HG02678 (cell line): Measurements from ENCODE around the gene ZNF853.
"Not testable (repeated sequence)": the region's sequence is repeated elsewhere in the genome, so short reads cannot be mapped to it uniquely, and the experiment has no call there.

Source experiments
- ATAC-seq: cut with Tn5 transposase; IDR thresholded peaks from one replicate; pipeline ENCODE4 v1.9.1; 2021; ENCODE audit warnings: mild to moderate bottlenecking, moderate library complexity; ENCODE audit not compliant: unreplicated experiment

The ZNF853 gene

DNA sequence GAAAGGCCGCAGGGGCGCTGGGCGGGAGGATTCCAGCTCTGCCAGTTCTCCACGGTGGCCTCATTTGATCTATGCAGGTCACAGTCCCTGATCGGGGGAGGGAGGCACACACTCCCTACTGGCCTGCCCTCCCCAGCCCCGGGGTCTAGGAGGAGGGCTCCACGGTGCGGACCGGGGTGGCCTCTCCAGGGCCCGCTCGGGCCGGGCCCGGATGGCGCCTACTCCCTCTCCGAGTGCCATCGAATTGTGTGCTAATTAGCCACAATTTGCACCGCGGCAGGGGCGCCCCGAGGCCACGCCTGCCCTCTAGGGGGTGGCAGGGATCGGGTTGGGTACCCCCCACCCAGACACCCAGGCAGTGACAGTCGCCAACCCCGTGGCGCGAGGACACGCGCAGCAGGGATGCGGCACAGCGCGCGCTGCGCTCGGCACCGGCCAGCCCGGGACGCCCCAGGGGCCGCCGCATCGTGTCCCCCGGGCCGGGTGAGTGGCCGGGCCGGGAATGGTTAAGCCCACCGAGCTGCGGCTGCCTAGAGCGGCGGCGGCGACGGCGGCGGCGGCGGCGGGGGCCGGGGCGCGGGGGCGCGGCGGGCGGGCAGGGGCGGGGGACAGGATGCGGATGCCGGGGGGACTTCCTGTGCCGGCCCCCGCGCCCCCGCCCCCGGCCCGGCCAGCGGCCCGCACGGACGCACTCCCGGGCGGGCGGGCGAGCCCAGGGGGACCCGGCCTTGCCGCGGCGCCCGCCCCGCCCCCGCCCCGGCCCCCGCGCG is at the start of gene ZNF853:
Gene ZNF853, plus strand, starts transcription at position 658 of the 770 bp plus-strand sequence. CDS start 565 bp downstream, outside the sequence.
- ATAC-seq: no peak

DNA sequence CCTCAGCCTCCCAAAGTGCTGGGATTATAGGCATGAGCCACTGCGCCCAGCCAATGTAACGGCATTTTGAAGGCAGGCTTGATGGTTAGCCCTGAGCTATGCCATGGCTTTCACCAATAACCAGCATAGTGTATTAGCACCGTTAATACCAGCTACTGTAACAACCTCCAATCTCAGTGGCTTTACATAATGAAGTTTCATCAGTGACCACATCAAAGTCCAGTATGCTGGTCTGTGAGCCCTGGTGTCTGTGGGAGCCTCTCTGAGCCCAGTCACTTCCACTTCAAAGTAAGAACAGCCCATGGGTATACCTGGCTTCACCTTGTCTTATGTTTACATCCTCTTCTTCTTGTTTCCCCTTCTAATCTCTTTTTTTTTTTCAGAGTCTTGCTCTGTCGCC is 49.8 kb upstream of the ZNF853 start:
- no peak for ATAC-seq

DNA sequence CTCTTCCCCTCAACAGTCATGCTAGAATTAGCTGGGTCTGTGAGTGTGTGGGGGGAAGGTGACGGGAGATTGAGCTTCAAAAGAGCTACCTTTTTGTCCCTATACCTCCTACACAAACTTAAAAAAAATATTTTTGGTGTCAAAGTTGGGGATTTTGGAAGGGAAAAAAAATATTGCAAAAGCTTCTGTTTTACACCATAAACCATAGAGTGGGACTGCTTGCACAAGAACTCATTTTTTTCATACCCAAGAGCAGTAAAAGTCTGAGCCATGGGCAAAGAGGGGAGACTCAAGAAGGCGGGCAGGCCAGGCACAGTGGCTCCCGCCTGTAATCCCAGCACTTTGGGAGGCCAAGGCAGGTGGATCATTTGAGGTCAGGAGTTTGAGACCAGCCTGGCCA is 47.5 kb upstream of the ZNF853 start:
- no peak for ATAC-seq

DNA sequence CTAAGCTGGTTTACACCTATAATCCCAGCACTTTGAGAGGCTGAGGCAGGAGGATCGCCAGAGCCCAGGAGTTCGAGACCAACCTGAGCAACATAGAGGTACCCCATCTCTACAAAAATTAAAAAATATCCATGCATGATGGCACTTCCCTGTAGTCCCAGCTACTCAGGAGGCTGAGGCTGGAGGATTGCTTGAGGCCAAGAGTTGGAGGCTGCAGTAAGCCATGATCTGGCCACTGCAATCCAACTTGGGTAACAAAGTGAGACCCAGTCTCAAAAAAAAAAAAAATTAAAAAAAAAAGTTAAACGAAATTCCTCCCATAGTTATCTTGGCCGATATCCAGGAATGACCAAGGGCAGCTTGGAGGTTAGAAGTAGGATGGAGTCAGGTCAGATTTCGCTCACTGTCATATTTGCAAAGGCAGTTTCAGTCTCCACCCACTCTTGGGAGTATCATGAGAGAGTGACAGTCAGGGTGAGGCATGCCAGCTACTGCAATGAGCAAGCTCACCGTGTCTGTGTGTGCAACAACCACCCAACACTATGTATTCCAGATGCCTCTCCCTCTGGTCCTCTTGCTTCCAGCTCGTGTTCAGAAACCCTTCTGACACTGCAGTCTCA is 44.1 kb upstream of the ZNF853 start:
- ATAC-seq: no peak

DNA sequence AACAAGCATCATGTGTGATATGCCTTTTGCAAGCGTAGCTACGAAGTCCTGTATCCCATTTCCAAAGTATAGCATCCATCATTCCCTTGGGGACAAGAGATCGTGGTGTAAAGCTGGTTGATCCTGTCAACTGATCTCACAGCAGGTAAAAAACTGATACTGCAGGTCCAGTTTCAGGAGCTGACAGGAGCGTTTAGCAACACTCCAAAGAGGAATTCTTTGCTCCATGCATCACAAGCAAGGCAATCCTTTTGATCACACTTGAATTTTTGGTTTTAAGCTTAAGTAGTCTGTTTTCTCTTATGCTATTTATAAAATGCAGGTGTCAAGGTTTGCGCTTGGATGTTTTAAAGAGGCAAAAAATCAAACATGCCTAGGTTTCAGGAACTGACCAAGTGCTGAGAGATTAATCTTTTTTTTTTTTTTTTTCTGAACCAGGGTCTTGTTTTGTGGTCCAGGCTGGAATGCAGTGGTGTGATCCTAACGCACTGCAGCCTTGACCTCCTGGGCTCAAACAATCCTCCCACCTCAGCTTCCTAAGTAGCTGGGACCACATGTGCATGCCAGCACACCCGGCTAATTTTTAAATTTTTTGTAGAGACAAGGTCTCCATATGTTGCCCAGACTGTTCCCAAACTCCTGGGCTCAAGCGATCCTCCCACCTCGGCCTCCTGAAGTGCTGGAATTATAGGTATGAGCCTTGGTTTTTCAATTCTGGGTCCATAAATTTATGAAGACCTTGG is 40.0 kb upstream of the ZNF853 start:
- ATAC-seq: no peak

DNA sequence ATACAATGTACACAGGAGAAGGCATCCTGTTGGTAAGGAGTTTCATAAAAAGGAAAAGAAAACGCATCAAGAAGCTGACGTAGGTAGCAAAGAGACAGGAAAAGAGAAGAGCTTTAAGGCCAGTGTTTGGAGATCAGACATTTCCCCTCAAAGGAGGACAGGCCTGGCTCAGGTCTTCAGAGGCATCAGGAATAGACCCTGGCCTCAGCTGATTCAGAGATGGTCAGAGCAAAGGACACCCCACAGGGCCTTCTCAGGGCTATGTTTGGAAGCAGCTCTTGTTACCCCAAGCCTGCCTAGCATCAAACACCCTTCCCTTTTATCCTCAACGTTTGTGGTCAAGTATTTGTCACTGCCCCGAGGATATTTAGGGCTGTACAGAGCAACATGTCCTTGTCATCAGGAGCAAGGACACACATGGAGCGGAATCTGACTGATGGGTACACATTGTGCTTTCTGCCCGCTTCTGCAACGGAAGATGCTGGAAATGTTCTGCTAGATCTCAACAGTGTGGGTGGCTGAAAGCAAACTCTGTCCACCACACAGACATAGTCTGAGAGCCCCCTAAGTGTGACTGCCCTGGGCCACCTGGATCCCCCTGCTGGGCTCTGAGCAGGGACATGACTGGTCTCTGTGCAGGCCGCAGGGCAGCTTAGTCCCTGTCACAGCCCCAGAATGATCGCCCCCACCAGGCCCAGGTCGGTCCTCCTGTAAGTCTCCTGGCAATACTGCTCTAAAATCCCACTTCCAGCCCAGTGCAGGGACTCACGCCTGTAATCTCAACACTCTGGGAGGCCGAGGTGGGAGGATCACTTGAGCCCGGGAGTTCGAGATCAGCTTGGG is 39.2 kb upstream of the ZNF853 start:
- no peak for ATAC-seq

DNA sequence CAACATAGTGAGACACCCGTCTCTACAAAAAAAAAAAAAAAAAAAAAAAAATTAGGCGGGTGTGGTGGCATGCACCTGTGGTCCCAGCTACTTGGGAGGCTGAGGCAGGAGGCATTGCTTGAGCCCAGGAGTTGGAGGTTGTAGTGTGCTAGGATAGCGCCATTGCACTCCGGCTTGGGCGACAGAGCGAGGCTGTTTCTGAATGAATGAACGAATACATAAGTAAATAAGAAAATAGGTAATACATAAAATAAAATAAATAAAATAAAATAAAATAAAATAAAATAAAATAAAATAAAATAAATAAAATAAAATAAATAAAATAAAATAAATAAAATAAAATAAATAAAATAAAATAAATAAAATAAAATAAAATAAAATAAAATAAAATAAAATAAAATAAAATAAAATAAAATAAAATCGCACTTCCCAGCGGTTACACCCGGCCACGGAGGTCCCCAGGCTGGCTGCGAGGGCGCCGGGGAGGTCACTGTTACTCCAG is 38.5 kb upstream of the ZNF853 start:
- not testable (repeated sequence) for ATAC-seq

DNA sequence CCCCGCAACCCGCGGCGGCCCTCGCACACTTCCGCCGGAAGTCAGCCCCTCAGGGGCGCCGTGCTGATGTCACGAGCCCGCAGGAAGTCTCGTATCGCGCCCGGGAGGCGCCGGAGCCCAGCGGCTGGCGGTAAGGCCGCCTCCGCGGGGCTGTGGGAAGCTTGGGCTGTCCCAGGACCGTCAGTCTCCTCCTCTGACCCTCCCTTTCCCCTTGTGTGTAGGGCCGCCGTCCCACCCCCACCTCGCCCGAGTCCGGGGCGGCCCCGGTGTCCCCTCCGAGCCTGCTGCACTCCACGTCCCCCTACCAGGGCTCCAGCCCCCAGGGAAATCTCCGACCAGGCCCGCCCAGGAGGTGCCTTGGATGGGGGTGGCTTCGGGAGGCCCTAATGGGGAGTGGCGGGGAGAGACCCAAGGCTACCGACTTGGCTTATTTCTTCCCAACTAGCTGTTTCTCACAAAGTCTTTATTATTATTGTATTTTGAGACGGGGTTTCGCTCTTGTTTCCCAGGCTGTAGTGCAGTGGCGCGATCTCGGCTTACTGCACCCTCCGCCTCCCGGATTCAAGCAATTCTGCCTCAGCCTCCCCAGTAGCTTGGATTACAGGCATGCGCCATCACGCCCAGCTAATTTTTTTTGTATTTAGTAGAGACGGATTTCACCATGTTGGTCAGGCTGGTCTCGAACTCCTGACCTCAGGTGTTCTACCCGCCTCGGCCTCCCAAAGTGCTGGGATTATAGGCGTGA is 37.9 kb upstream of the ZNF853 start, which contains the start of gene ZDHHC4:
Gene ZDHHC4, plus strand, starts transcription at position 86 of the 745 bp plus-strand sequence. CDS start 3,108 bp downstream, outside the sequence.
- ATAC-seq: peak; percentile 98

DNA sequence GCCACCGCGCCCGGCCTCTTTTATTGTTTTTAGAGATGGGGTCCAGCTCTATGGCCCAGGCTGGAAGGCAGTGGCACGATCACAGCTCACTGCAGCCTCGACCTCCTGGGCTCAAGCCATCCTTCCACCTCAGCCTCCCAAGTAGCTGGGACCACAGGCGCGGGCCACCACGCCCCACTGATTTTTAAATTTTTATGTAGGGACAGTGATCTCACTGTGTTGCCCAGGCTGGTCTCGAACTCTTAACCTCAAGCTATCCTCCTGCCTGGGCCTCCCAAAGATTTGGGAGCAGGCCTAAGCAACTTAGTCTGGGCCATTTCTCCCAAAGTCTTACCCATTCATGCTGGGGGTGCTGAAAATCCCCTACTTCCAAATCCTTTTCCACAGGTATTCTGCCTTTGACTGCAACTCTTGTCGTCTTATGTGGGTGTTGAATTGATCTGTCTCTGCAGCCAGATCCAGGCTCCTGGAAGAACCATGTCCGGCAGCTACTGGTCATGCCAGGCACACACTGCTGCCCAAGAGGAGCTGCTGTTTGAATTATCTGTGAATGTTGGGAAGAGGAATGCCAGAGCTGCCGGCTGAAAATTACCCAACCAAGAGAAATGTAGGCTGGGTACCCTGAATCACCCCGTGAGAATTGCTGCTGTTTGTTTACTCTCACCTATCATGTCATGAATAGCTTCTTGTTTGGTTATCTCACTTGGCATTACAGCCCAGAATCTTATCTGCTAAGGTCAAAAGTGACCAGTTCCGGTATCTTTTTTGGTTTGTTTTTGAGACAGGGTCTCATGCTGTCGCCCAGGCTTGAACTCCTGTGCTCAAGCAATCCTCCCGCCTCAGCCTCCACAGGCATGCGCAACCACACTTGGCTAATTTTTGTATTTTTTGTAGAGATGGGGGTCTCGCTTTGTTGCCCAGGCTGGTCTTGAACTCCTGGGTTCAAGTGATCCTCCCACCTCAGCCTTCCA is 37.0 kb upstream of the ZNF853 start:
- no peak for ATAC-seq

DNA sequence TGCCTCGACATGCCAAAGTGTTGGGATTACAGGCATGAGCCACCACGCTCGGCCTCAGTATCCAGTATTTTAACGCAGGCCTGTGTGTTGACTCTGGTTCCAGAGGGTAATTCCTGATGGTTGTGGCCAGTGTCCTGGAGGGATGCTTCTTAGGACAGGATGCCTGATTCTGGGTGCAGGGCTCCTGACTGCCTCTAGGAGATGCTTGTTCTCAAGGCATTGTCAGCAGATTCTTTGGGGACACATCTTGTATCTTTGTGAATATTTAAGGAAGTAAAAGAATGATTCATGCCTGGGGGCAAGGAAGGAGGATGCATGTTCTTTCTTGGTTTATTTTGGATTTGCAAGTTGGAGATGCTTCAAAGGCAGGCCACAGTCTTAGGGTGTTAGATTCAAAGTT is 36.0 kb upstream of the ZNF853 start:
- no peak for ATAC-seq

DNA sequence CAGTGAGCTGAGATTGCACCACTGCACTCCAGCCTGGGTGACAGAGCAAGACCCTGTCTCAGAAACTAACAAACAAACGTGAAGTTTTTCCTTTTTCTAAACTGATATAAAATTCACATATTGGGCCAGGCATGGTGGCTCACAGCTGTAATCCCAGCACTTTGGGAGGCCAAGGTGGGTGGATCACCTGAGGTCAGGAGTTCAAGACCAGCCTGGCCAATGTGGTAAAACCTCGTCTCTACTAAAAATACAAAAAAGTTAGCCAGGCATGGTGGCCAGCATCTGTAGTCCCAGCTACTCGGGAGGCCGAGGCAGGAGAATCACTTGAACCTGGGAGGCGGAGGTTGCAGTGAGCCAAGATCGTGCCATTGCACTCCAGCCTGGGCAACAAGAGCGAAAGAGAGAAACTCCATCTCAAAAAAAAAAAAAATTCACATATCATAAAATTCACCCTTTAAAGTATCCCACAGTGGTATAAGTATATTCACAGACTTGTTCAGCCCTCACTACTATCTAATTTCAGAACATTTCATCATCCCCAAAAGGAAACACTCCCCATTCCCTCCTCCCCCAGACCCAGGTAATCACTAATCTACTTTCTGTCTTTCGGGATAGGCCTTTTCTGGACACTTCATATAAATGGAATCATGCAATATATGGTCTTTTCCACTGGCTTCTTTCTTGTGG is 29.5 kb upstream of the ZNF853 start:
- not testable (repeated sequence) for ATAC-seq

DNA sequence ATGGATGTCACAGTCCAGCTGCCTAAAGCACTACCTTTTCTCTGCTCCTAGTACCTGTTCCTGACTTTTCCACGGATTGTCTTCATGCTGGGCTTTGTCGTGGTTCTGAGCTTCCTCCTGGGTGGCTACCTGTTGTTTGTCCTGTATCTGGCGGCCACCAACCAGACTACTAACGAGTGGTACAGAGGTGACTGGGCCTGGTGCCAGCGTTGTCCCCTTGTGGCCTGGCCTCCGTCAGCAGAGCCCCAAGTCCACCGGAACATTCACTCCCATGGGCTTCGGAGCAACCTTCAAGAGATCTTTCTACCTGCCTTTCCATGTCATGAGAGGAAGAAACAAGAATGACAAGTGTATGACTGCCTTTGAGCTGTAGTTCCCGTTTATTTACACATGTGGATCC is 26.8 kb upstream of the ZNF853 start:
- no peak for ATAC-seq

DNA sequence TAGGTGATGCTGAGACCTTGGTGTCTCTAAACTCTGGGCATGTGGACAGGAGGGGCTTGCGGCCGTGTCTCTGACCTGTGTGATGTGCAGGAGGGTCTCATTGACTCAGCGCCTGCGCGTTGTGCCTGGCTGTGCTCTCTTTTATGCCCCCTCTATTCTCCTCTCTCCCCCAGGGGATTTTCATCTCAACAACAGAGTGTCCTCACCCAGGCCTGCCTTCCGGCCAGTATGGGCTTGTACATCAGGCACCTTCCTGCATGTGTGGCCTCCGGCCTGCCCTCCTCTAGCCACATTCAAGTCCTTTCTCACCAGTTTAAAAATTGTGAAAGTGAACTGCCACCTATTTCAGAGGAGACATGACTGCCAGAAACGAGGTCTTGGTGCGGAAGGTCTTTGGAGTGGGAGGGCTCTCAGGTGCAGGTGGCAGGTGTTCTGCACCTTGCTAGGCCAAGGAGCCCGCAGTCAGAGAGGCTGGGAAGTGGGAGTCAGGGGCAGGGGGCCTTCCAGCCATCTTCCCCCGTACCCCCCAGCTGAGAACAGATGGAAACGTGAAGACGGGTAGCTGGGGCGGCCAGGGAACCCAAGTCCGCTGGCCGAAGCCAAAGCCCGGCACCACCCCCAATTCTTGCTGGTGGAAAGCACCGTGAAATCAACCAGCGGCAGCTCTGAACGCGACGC is 26.1 kb upstream of the ZNF853 start:
- ATAC-seq: no peak

DNA sequence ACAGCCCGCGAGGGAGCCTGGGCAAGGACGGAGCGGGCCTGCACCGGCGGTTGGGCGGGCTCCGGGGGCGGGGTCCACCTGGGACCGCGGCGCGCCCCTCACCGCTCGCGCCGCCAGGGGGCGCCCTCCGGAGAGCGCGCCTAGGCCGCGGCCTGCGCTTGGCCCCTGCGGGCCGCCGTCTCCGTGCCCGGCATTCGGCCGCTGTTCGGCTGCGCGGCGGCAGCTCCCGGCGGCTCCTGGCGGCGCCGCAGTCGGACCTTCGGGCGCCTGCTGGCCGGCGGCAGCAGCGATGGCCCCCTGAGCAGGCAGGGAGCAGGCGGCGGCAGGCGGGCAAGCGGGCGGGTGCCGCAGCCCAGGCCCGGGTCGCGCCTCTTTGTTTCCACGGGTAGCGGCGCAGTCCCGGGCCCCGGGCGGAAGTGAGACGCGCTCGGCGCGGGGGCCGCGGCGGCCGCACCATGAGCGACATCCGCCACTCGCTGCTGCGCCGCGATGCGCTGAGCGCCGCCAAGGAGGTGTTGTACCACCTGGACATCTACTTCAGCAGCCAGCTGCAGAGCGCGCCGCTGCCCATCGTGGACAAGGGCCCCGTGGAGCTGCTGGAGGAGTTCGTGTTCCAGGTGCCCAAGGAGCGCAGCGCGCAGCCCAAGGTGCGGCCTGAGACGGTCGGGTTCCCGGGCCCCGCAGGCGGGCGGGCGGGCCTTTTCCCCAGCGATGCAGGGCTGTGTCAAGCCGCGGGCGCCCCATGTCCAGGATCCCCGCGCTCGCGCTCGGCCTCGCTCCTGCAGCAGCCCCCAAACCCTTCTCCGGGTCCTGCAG is 25.4 kb upstream of the ZNF853 start, which contains the start of gene INTS15:
Gene INTS15, plus strand, starts transcription at position 193 of the 816 bp plus-strand sequence. Its CDS starts 263 bp downstream, at position 456.
- peak; percentile 86 for ATAC-seq

DNA sequence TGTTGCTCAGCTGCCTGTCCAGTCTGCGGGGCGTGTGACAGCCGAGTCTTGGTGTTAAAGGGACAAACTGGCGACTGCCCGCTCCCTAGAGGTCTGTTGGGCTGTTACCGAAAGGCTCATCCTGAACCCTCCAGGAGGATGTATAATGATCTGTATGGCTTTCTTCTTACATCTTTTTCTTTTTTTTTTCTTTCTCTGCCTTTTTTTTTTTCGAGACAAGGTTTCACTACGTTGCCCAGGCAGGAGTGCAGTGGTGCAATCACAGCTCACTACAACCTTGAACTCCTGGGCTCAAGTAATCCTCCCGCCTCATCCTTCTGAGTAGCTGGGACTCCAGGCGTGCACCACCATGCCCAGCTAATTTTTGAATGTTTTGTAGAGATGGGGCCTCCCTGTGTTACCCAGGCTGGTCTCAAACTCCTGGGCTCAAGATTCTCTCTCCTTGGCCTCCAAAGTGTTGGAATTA is 24.7 kb upstream of the ZNF853 start:
- peak; percentile 22 for ATAC-seq

DNA sequence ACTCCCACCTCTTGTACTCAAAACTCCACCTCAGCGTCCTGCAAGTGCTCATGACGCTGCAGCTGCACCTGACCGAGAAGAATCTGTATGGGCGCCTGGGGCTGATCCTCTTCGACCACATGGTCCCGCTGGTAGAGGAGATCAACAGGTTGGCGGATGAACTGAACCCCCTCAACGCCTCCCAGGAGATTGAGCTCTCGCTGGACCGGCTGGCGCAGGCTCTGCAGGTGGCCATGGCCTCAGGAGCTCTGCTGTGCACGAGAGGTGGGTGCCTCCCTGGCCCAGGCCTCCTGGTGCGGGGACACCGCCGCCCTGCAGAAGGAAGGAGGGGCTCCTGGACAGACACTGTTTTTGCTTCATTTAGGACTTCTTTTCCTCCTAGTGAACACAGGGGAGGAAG is 15.3 kb upstream of the ZNF853 start:
- no peak for ATAC-seq
